HCT116 (cell line): ENCODE data around the gene CLIC4. TPM values are rescaled to one million over a fixed set of nuclear protein-coding genes. Genes with fewer than 3 reads are reported as not detected.

Source experiments
- ATAC-seq: fragments of 200-7000 bp; cut with Tn5 transposase; 2 replicates; pipeline ENCODE4 v1.9.1; 2020; ENCODE audit warnings: mild to moderate bottlenecking, moderate library complexity
- BruUV-seq: library from RNA; stranded (reverse); fragments of 400-500 nt; replicated peaks from 2 replicates; lab custom pipeline; 2021; lab: Mats Ljungman, UMichigan
- CTCF ChIA-PET: fragments of 300-600 bp; sonication (Branson Sonifier 250); formaldehyde crosslinking; loops from one replicate; lab custom pipeline; 2021; ENCODE audit warnings: antibody characterized with exemption; lab: Charles Lee
- POLR2A ChIA-PET: fragments of 300-600, 350-600 bp; sonication (Branson Sonifier 250); formaldehyde crosslinking; loops from one replicate; lab custom pipeline; 2021; ENCODE audit warnings: antibody characterized with exemption; lab: Charles Lee
- RAD21 ChIA-PET, 2 experiments: fragments of 300-600 bp; sonication (Branson Sonifier 250); formaldehyde crosslinking; loops; one replicate each; lab custom pipeline; 2023; ENCODE audit warnings: low total read pairs in 2 of 2; ENCODE audit not compliant: uncharacterized antibody in 2 of 2, unreplicated experiment in 2 of 2, low non-redundant PET in 1 of 2; lab: Charles Lee
- DNase-seq: peaks from one replicate; pipeline ENCODE4 v3.0.0-alpha.2; 2010; ENCODE audit warnings: low read depth, low spot score
- H2AFZ ChIP-seq: fragments of 200-600 bp; shearing (Covaris generic), sonication (generic); 2 replicates; pipeline ENCODE4 v1.6.1; 2017; ENCODE audit warnings: low read depth, mixed run types, mixed read lengths, antibody characterized with exemption, low read length; ENCODE audit not compliant: poor library complexity, severe bottlenecking
- H3K27ac ChIP-seq: 2 replicates; pipeline ENCODE4 v1.5.1; 2012; ENCODE audit warnings: low read depth, low read length
- H3K27me3 ChIP-seq: fragments of 200-600 bp; sonication (generic); 2 replicates; pipeline ENCODE4 v1.6.1; 2016; ENCODE audit warnings: mixed run types, low read length, mixed read lengths; ENCODE audit not compliant: insufficient read depth
- H3K36me3 ChIP-seq, 2 experiments: fragments of 200-500 bp in 1 of 2; fragments of 200-600 bp in 1 of 2; sonication (Bioruptor generic) in 1 of 2; sonication (generic) in 1 of 2; 2 replicates each; pipeline versions ENCODE4 v1.5.1 to v1.6.1; 2014 to 2016; ENCODE audit warnings: low read length in 2 of 2, inconsistent platforms in 1 of 2, mixed read lengths in 1 of 2, mixed run types in 1 of 2; ENCODE audit not compliant: insufficient read depth in 2 of 2, control insufficient read depth in 1 of 2
- H3K4me1 ChIP-seq, 2 experiments: fragments of 200-600 bp in 1 of 2; sonication (generic) in 1 of 2; 2 replicates each; pipeline versions ENCODE4 v1.5.1 to v1.6.1; 2012 to 2017; ENCODE audit warnings: low read length in 2 of 2, inconsistent platforms in 1 of 2, mild to moderate bottlenecking in 1 of 2, mixed read lengths in 1 of 2, mixed run types in 1 of 2, moderate library complexity in 1 of 2; ENCODE audit not compliant: insufficient read depth in 2 of 2, control insufficient read depth in 1 of 2
- H3K4me2 ChIP-seq: fragments of 200-600 bp; sonication (generic); 2 replicates; pipeline ENCODE4 v1.6.1; 2017; ENCODE audit warnings: mixed run types, low read length, mixed read lengths
- H3K4me3 ChIP-seq, 2 experiments: fragments of 200-600 bp in 1 of 2; sonication (generic) in 1 of 2; replicated peaks in 1 of 2; 2 replicates each; pipeline ENCODE4 v1.5.1; 2011 to 2016; ENCODE audit warnings: low read length in 2 of 2, control low read depth in 1 of 2, low read depth in 1 of 2, mild to moderate bottlenecking in 1 of 2, mixed read lengths in 1 of 2, mixed run types in 1 of 2
- H3K79me2 ChIP-seq: fragments of 200-600 bp; sonication (generic); 2 replicates; pipeline ENCODE4 v1.6.1; 2017; ENCODE audit warnings: mild to moderate bottlenecking, mixed run types, low read length, moderate library complexity, mixed read lengths; ENCODE audit not compliant: insufficient read depth
- H3K9ac ChIP-seq: fragments of 200-600 bp; sonication (generic); 2 replicates; pipeline ENCODE4 v1.6.1; 2016; ENCODE audit warnings: low read length, mixed read lengths
- H3K9me2 ChIP-seq: fragments of 200-600 bp; sonication (generic), shearing (Covaris generic); 2 replicates; pipeline ENCODE4 v1.6.1; 2017; ENCODE audit warnings: mixed run types, mild to moderate bottlenecking, moderate library complexity; ENCODE audit not compliant: insufficient read depth
- H3K9me3 ChIP-seq, 2 experiments: fragments of 200-500 bp in 1 of 2; fragments of 200-600 bp in 1 of 2; sonication (Bioruptor generic) in 1 of 2; sonication (generic) in 1 of 2; 2 replicates each; pipeline ENCODE4 v1.6.1; 2014 to 2017; ENCODE audit warnings: low read length in 2 of 2, mixed read lengths in 2 of 2, inconsistent platforms in 1 of 2, low read depth in 1 of 2, mild to moderate bottlenecking in 1 of 2, mixed run types in 1 of 2, moderate library complexity in 1 of 2; ENCODE audit not compliant: control insufficient read depth in 1 of 2, insufficient read depth in 1 of 2
- H4K20me1 ChIP-seq: fragments of 200-600 bp; sonication (generic), shearing (Covaris generic); 2 replicates; pipeline ENCODE4 v1.6.1; 2017; ENCODE audit warnings: mixed run types, mild to moderate bottlenecking, moderate library complexity; ENCODE audit not compliant: insufficient read depth
- ATF3 ChIP-seq: IDR thresholded peaks from 2 replicates; pipeline ENCODE4 v1.6.1; 2012
- CTCF ChIP-seq, 3 experiments: fragments of 200-600 bp in 1 of 3; sonication (generic) in 1 of 3; IDR thresholded peaks in 2 of 3; conservative IDR thresholded peaks in 1 of 3; 2 replicates each; pipeline ENCODE4 v1.5.1; 2012 to 2017; ENCODE audit warnings: low read depth in 2 of 3, low read length in 2 of 3, antibody characterized with exemption in 1 of 3, borderline replicate concordance in 1 of 3, control low read depth in 1 of 3, mild to moderate bottlenecking in 1 of 3, mixed read lengths in 1 of 3, mixed run types in 1 of 3, moderate library complexity in 1 of 3; ENCODE audit not compliant: insufficient read depth in 1 of 3
- EZH2 ChIP-seq: fragments of 200-600 bp; sonication (generic); IDR thresholded peaks from 2 replicates; pipeline ENCODE4 v1.6.1; 2017; ENCODE audit warnings: antibody characterized with exemption, mixed run types
- MAX ChIP-seq: IDR thresholded peaks from 2 replicates; pipeline ENCODE4 v1.6.1; 2012
- REST ChIP-seq: IDR thresholded peaks from 2 replicates; pipeline ENCODE4 v1.6.1; 2012; ENCODE audit warnings: low read depth
- SRF ChIP-seq: IDR thresholded peaks from 2 replicates; pipeline ENCODE4 v1.6.1; 2012; ENCODE audit warnings: low read depth
- intact Hi-C: fragments of 100-400 bp; cut with micrococcal nuclease; formaldehyde crosslinking; loops from 2 replicates; pipeline ENCODE4 v1.10.0; 2022
- total RNA-seq: library from RNA; stranded (reverse); gene quantifications from one replicate; pipeline ENCODE4 v1.2.1, GENCODE V29; 2021; ENCODE audit not compliant: unreplicated experiment

The CLIC4 gene
- total RNA-seq, 1 experiment from 2014 or later, result 77.2 TPM

DNA sequence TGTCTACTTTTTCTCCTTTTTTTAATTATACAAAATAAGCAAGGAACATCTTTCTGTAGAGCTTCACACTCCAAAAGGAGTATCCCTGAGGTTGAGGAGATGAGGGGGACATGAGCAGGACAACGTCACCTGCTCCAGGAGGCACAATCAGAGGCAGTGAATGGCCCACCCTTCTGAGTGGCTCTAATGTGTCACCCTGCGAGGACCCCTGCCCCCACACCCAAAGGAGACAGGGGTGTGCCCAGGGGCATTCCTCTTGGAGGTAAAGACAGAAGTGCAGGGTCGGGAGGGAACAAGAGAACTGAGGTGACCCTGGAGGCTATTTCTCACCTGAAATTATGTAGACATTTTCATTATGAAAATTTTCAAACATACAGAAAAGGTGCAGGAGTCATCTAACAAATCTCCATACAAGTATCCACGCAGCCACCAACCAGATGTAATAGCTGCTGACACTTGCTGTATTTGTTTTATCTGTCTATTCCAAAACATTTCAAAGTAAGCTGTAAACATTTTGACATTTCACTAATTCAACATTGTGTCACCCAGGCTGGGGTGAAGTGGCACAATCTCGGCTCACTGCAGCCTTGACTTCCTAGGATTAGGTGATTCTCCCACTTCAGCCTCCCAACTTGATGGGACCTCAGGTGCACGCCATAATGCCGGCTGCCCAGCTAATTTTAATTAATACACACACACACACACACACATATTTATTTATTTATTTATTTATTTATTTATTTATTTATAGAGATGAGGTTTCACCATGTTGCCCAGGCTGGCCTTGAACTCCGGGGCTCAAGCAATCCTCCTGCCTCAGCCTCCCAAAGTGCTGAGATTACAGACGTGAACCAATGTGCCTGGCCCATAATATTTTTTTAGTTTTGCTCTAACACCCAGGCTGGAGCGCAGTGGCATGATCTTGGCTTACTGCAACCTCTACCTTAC lies 114.1 kb downstream of the CLIC4 start:
- RAD21 ChIA-PET, result no interaction called here
- DNase-seq, result no peak
- H4K20me1 ChIP-seq, result no peaks in the 10 kb centered on the region
- H3K9ac ChIP-seq, result no peak overlapping the region
- TF ChIP-seq MAX, result no peak
- no peak for TF ChIP-seq SRF
- no peak for TF ChIP-seq CTCF (IDR thresholded peaks at IDR 0.05 in 2 of 3, conservative IDR thresholded peaks at IDR 0.05 in 1 of 3; ENCODE audit: borderline replicate concordance in 1 of 3, insufficient read depth in 1 of 3, low read depth in 2 of 3, low read length in 2 of 3)
- no peak for TF ChIP-seq EZH2
- TF ChIP-seq ATF3, result no peak
- TF ChIP-seq REST, result no peak
- TF ChIP-seq, all 23 proteins: peak for 0
- Histone ChIP-seq H3K27ac (no peak overlapping the region), H2AFZ (no peak overlapping the region), H3K27me3 (no peaks in the 10 kb centered on the region; the same call in 1 of the 2 replicates), H3K36me3 (no peaks in the 10 kb centered on the region), H3K9me3 (no peaks in the 10 kb centered on the region), H3K9me2 (no peaks in the 10 kb centered on the region), H3K4me3 (no peak overlapping the region), H3K4me1 (peaks cover 3 to 4% of the 10 kb centered on the region in 2 experiments; a peak in 2 of 4 replicates), H3K4me2 (no peak overlapping the region), H3K79me2 (no peaks in the 10 kb centered on the region)
- intact Hi-C loops, result no loop called here
- ATAC-seq, result no peak
- no TSS peak for BruUV-seq
- CTCF ChIA-PET, result no interaction called here
- POLR2A ChIA-PET, result no interaction called here
